HepG2 (cell line): Measurements from ENCODE around the gene TFCP2L1. TPM values are rescaled to one million over a fixed set of nuclear protein-coding genes. Genes with fewer than 3 reads are reported as not detected.

Experiments
- ATAC-seq: fragments of 200-7000 bp; cut with Tn5 transposase; 3 replicates; pipeline ENCODE4 v1.9.1; 2020; ENCODE audit warnings: mild to moderate bottlenecking, moderate library complexity
- BruUV-seq: library from RNA; stranded (reverse); fragments of 400-500 nt; replicated peaks from 2 replicates; lab custom pipeline; 2021; lab: Mats Ljungman, UMichigan
- CTCF ChIA-PET: fragments of 300-600 bp; formaldehyde crosslinking; extraction: SDS; loops from one replicate; lab custom pipeline; 2021; ENCODE audit warnings: low total read pairs, inconsistent platforms, low intra/inter-chr PET ratio; lab: Yijun Ruan, JAX
- POLR2A ChIA-PET: fragments of 350-600 bp; sonication (Branson Sonifier 250); formaldehyde crosslinking; loops from one replicate; lab custom pipeline; 2020; ENCODE audit warnings: antibody characterized with exemption, inconsistent platforms; lab: Yijun Ruan, JAX
- DNase-seq: peaks from one replicate; pipeline ENCODE4 v3.0.0-alpha.2; 2015; ENCODE audit warnings: low spot score
- FAIRE-seq: peaks from 3 replicates; lab custom pipeline; 2011; peaks lifted over from hg19 to GRCh38; lab: Jason Lieb, UNC
- H2AFZ ChIP-seq: one replicate; pipeline ENCODE4 v1.6.1; 2011; ENCODE audit warnings: low read length, inconsistent platforms
- H3K27ac ChIP-seq: fragments of 300-600 bp; 3 replicates; pipeline ENCODE4 v1.8.0; 2011; ENCODE audit warnings: mixed run types, mild to moderate bottlenecking, mixed read lengths, low read length, inconsistent platforms; ENCODE audit not compliant: insufficient read depth; ENCODE audit errors: extremely low read length
- H3K27me3 ChIP-seq, 2 experiments: fragments of 200-600 bp in 1 of 2; 2 replicates in 1 of 2; 3 replicates in 1 of 2; pipeline versions ENCODE4 v1.6.0 to v1.8.0; 2011; ENCODE audit warnings: low read length in 2 of 2, mild to moderate bottlenecking in 2 of 2, moderate library complexity in 2 of 2, inconsistent platforms in 1 of 2; ENCODE audit not compliant: insufficient read depth in 2 of 2, control insufficient read depth in 1 of 2
- H3K36me3 ChIP-seq, 2 experiments: fragments of 200-600 bp in 1 of 2; replicated peaks in 1 of 2; 2 replicates in 1 of 2; 3 replicates in 1 of 2; pipeline versions ENCODE4 v1.5.1 to v1.8.0; 2011; ENCODE audit warnings: low read length in 2 of 2, inconsistent platforms in 1 of 2; ENCODE audit not compliant: insufficient read depth in 2 of 2, control insufficient read depth in 1 of 2
- H3K4me1 ChIP-seq: 2 replicates; pipeline ENCODE4 v1.5.1; 2012; ENCODE audit warnings: low read length, inconsistent platforms; ENCODE audit not compliant: insufficient read depth
- H3K4me2 ChIP-seq: 2 replicates; pipeline ENCODE4 v1.6.0; 2011; ENCODE audit warnings: low read depth, low read length, inconsistent platforms
- H3K4me3 ChIP-seq, 3 experiments: fragments of 200-600 bp in 1 of 3; sonication (generic), shearing (Covaris generic) in 1 of 3; replicated peaks in 1 of 3; 2 replicates each; pipeline ENCODE4 v1.5.1; 2011 to 2016; ENCODE audit warnings: low read length in 3 of 3, inconsistent platforms in 2 of 3, low read depth in 2 of 3, mild to moderate bottlenecking in 2 of 3, control low read depth in 1 of 3, mixed read lengths in 1 of 3; ENCODE audit not compliant: insufficient read depth in 1 of 3
- H3K79me2 ChIP-seq: one replicate; pipeline ENCODE4 v1.6.1; 2011; ENCODE audit warnings: low read length, inconsistent platforms; ENCODE audit not compliant: insufficient read depth
- H3K9ac ChIP-seq: 2 replicates; pipeline ENCODE4 v1.6.0; 2011; ENCODE audit warnings: mild to moderate bottlenecking, low read depth, low read length, inconsistent platforms; ENCODE audit not compliant: insufficient read depth
- H3K9me3 ChIP-seq: 2 replicates; pipeline ENCODE4 v1.5.1; 2012; ENCODE audit warnings: mild to moderate bottlenecking, low read length
- H4K20me1 ChIP-seq: 2 replicates; pipeline ENCODE4 v1.6.0; 2011; ENCODE audit warnings: inconsistent platforms, mild to moderate bottlenecking, low read length, moderate library complexity; ENCODE audit not compliant: insufficient read depth
- HNRNPUL1 ChIP-seq: fragments of 200-400 bp; formaldehyde crosslinking; IDR thresholded peaks from 2 replicates; pipeline ENCODE4 v1.6.1; 2017; ENCODE audit warnings: low read depth, mild to moderate bottlenecking, low read length, moderate library complexity
- KMT2B ChIP-seq: IDR thresholded peaks from 2 replicates; pipeline ENCODE4 v1.6.1; 2016; ENCODE audit warnings: missing genetic modification reagents, missing compliant biosample characterization
- MIXL1 ChIP-seq: IDR thresholded peaks from 2 replicates; pipeline ENCODE4 v1.6.1; 2016
- NKX3-1 ChIP-seq: sonication (generic); formaldehyde crosslinking; IDR thresholded peaks from 2 replicates; pipeline ENCODE4 v1.5.0; 2020; ENCODE audit warnings: missing genetic modification reagents
- NR1H2 ChIP-seq: sonication (generic); formaldehyde crosslinking; IDR thresholded peaks from 2 replicates; pipeline ENCODE4 v1.8.1; 2022; ENCODE audit warnings: low read depth, missing genetic modification reagents, borderline replicate concordance
- NR2C2 ChIP-seq: sonication (generic); formaldehyde crosslinking; IDR thresholded peaks from 2 replicates; pipeline ENCODE4 v1.4.0; 2020; ENCODE audit warnings: missing genetic modification reagents, mild to moderate bottlenecking, moderate library complexity, borderline replicate concordance
- POGK ChIP-seq: sonication (generic); formaldehyde crosslinking; conservative IDR thresholded peaks from 2 replicates; pipeline ENCODE4 v1.8.0; 2022; ENCODE audit warnings: mild to moderate bottlenecking, moderate library complexity, missing genetic modification reagents
- PRMT3 ChIP-seq: sonication (generic); formaldehyde crosslinking; IDR thresholded peaks from 2 replicates; pipeline ENCODE4 v1.8.1; 2022; ENCODE audit warnings: low read depth, mild to moderate bottlenecking, moderate library complexity, missing genetic modification reagents, borderline replicate concordance
- SIN3B ChIP-seq: fragments of 150-350 bp; IDR thresholded peaks from 2 replicates; pipeline ENCODE4 v1.6.1; 2014; ENCODE audit warnings: low read length
- ZBTB25 ChIP-seq: IDR thresholded peaks from 2 replicates; pipeline ENCODE4 v1.6.1; 2018; ENCODE audit warnings: missing genetic modification reagents
- ZKSCAN1 ChIP-seq: fragments of 150-350 bp; IDR thresholded peaks from 2 replicates; pipeline ENCODE4 v1.6.1; 2014; ENCODE audit warnings: low read length
- ZNF569 ChIP-seq: sonication (generic); formaldehyde crosslinking; IDR thresholded peaks from 2 replicates; pipeline ENCODE4 v1.5.0; 2020; ENCODE audit warnings: mild to moderate bottlenecking, missing genetic modification reagents, moderate library complexity, borderline replicate concordance
- WGBS: methylation state at CpG from one replicate; pipeline ENCODE4 v1.1.6; 2017; ENCODE audit warnings: low lambda C conversion rate; 5-methylcytosine and 5-hydroxymethylcytosine counted together
- in situ Hi-C: cut with HindIII; loops from 2 replicates; pipeline ENCODE4 v1.10.0; 2017; ENCODE audit warnings: low pct_unique_long_range_greater_than_20kb; ENCODE audit not compliant: extremely low pct_ligation_motif_present
- intact Hi-C: fragments of 100-400 bp; cut with micrococcal nuclease; formaldehyde crosslinking; loops from one replicate; pipeline ENCODE4 v1.10.0; 2022; ENCODE audit not compliant: unreplicated experiment
- polyA plus RNA-seq, 8 experiments: library from polyadenylated mRNA; depleted of rRNA in 3 of 8; stranded (reverse) in 7 of 8; unstranded in 1 of 8; fragments of >200 nt; fragmentation: Illumina TruSeq in 4 of 8; extraction: Trizol in 4 of 8; gene quantifications; 2 replicates each; pipeline versions ENCODE4 v1.2.1 to v1.2.3, GENCODE V29; 2011 to 2016; ENCODE audit warnings: low read depth in 4 of 8, missing spikeins in 1 of 8, mixed read lengths in 1 of 8; ENCODE audit not compliant: insufficient read depth in 1 of 8
- total RNA-seq, 5 experiments: library from RNA; depleted of rRNA; stranded (reverse); fragments of >200 nt; fragmentation: Illumina TruSeq; extraction: Trizol; gene quantifications; 2 replicates each; pipeline ENCODE4 v1.2.3, GENCODE V29; 2016; ENCODE audit warnings: low read depth in 1 of 5

TFCP2L1 gene
- total and polyA plus RNA-seq, 2 of the 13 experiments (the other 11 are each of a cell fraction or from before 2014, with no cell fraction given), result under 0.01 TPM; not detected in 1

- ChIA-PET CTCF (no interaction called here), POLR2A (no interaction called here)
- DNase-seq (no peak), ATAC-seq (no peak), FAIRE-seq (no peak)
- Histone ChIP-seq H3K4me3 (no peak overlapping the region), H3K9ac (no peak overlapping the region), H2AFZ (no peak overlapping the region), H3K27ac (no peak overlapping the region), H3K36me3 (no peaks in the 10 kb centered on the region), H3K9me3 (no peaks in the 10 kb centered on the region), H3K4me2 (no peak overlapping the region), H4K20me1 (no peaks in the 10 kb centered on the region), H3K79me2 (no peaks in the 10 kb centered on the region), H3K27me3 (peaks cover 15 to 90% of the 10 kb centered on the region in 2 experiments; a peak in 4 of 5 replicates), H3K4me1 (no peaks in the 10 kb centered on the region)
- WGBS, result 12% methylated on average over 9 of the region's 9 CpGs
- TF ChIP-seq ZBTB25 (CRISPR knock-in tag) (no peak), NKX3-1 (no peak), HNRNPUL1 (no peak), PRMT3 (no peak), ZNF569 (CRISPR knock-in tag) (no peak), NR1H2 (CRISPR knock-in tag) (no peak), MIXL1 (CRISPR knock-in tag) (no peak), KMT2B (CRISPR knock-in tag) (no peak), ZKSCAN1 (no peak), NR2C2 (CRISPR knock-in tag) (no peak), SIN3B (no peak), POGK (CRISPR knock-in tag) (no peak)
- intact Hi-C loops, result no loop called here
- no TSS peak for BruUV-seq
- in situ Hi-C loops, result no loop called here
These were observed 42.0 kb downstream of the TFCP2L1 start for GRCh38 chr2:121242976-121243375.
